Neural progenitor cell (in vitro differentiated cells): ENCODE results near the gene CD34. TPM values are rescaled to one million over a fixed set of nuclear protein-coding genes. Genes with fewer than 3 reads are reported as not detected.

ENCODE experiments used
- DNase-seq: peaks from one replicate; pipeline ENCODE4 v3.0.0-alpha.2; 2016; ENCODE audit warnings: low spot score
- H2AFZ ChIP-seq: fragments of 200-600 bp; sonication (generic); replicated peaks from 2 replicates; pipeline ENCODE4 v1.6.1; 2016; ENCODE audit warnings: antibody characterized with exemption
- H3F3A ChIP-seq: fragments of 200-600 bp; sonication (generic); 2 replicates; pipeline ENCODE4 v1.6.1; 2016; ENCODE audit warnings: antibody characterized with exemption, low read depth
- H3K27ac ChIP-seq: fragments of 200-600 bp; sonication (generic); 2 replicates; pipeline ENCODE4 v1.5.1; 2016; ENCODE audit warnings: mild to moderate bottlenecking
- H3K27me3 ChIP-seq: fragments of 200-600 bp; sonication (generic); 2 replicates; pipeline ENCODE4 v1.6.1; 2016; ENCODE audit warnings: mild to moderate bottlenecking, moderate library complexity
- H3K36me3 ChIP-seq: fragments of 200-600 bp; sonication (generic); 2 replicates; pipeline ENCODE4 v1.5.1; 2016
- H3K4me1 ChIP-seq: fragments of 200-600 bp; sonication (generic); 2 replicates; pipeline ENCODE4 v1.6.1; 2016; ENCODE audit warnings: mixed run types
- H3K4me2 ChIP-seq: fragments of 200-600 bp; sonication (generic); 2 replicates; pipeline ENCODE4 v1.6.1; 2016
- H3K4me3 ChIP-seq: fragments of 200-600 bp; sonication (generic); 2 replicates; pipeline ENCODE4 v1.5.1; 2016
- H3K79me2 ChIP-seq: fragments of 200-600 bp; sonication (generic); 2 replicates; pipeline ENCODE4 v1.6.1; 2016; ENCODE audit warnings: low read depth
- H3K9ac ChIP-seq: fragments of 200-600 bp; sonication (generic); 2 replicates; pipeline ENCODE4 v1.6.1; 2016
- H3K9me3 ChIP-seq: fragments of 200-600 bp; sonication (generic); 2 replicates; pipeline ENCODE4 v1.5.1; 2016; ENCODE audit warnings: low read depth
- H4K20me1 ChIP-seq: fragments of 200-600 bp; sonication (generic); 2 replicates; pipeline ENCODE4 v1.6.1; 2016; ENCODE audit warnings: low read depth
- H3K27ac Mint-ChIP-seq: 3 replicates; pipeline ENCODE4 v1.8.0; 2021; ENCODE audit warnings: mixed read lengths
- H3K27me3 Mint-ChIP-seq: 2 replicates; pipeline ENCODE4 v1.8.0; 2022; ENCODE audit warnings: low read depth, mild to moderate bottlenecking, inconsistent platforms, moderate library complexity, mixed read lengths; ENCODE audit not compliant: insufficient read depth
- H3K36me3 Mint-ChIP-seq: 3 replicates; pipeline ENCODE4 v1.8.0; 2021; ENCODE audit warnings: mixed read lengths
- H3K4me1 Mint-ChIP-seq: 3 replicates; pipeline ENCODE4 v1.8.0; 2021; ENCODE audit warnings: mixed read lengths
- H3K4me3 Mint-ChIP-seq: 3 replicates; pipeline ENCODE4 v1.8.0; 2021; ENCODE audit warnings: mild to moderate bottlenecking, moderate library complexity, mixed read lengths
- H3K9me3 Mint-ChIP-seq: 3 replicates; pipeline ENCODE4 v1.8.0; 2020; ENCODE audit warnings: mixed read lengths
- CTCF ChIP-seq: fragments of 200-600 bp; sonication (generic); IDR thresholded peaks from 2 replicates; pipeline ENCODE4 v1.5.1; 2017; ENCODE audit warnings: antibody characterized with exemption, mild to moderate bottlenecking
- EZH2 ChIP-seq: fragments of 200-600 bp; sonication (generic); IDR thresholded peaks from 2 replicates; pipeline ENCODE4 v1.6.1; 2017; ENCODE audit warnings: antibody characterized with exemption, mild to moderate bottlenecking, moderate library complexity
- EZH2phosphoT487 ChIP-seq: fragments of 200-600 bp; sonication (generic); IDR thresholded peaks from 2 replicates; pipeline ENCODE4 v1.6.1; 2017; ENCODE audit warnings: antibody characterized with exemption
- total RNA-seq: library from RNA; depleted of rRNA; stranded (reverse); fragments of >200 nt; gene quantifications from 2 replicates; pipeline ENCODE4 v1.2.3, GENCODE V29; 2015; ENCODE audit warnings: low replicate concordance

The CD34 gene
- total RNA-seq, 1 donor from 2014 or later: 0.43 TPM

GRCh38 chr1:207959141-207959825 lies 48.4 kb upstream of the CD34 start:
- peaks cover 93% of the 10 kb centered on the region for H3K27me3 ChIP-seq
- no peaks in the 10 kb centered on the region for H3K79me2 ChIP-seq
- Mint-ChIP-seq H3K27me3 (peaks cover 23% of the 10 kb centered on the region), H3K36me3 (no peaks in the 10 kb centered on the region), H3K4me3 (peak overlapping the region; percentile 78), H3K27ac (no peak overlapping the region), H3K4me1 (peaks cover 8% of the 10 kb centered on the region), H3K9me3 (peaks cover 9% of the 10 kb centered on the region)
- H4K20me1 ChIP-seq: no peaks in the 10 kb centered on the region
- no peak overlapping the region for H3K9ac ChIP-seq
- no peaks in the 10 kb centered on the region for H3K9me3 ChIP-seq
- TF ChIP-seq EZH2phosphoT487 (peak; percentile 93), EZH2 (peak; percentile 96), CTCF (no peak)
- H3K27ac ChIP-seq: no peak overlapping the region
- DNase-seq: peak; percentile 66
- H3K4me3 ChIP-seq: peak overlapping the region; percentile 59
- no peaks in the 10 kb centered on the region for H3K4me1 ChIP-seq
- peak overlapping the region; percentile 89 for H3K4me2 ChIP-seq
- H3F3A ChIP-seq: no peaks in the 10 kb centered on the region
- H3K36me3 ChIP-seq: no peaks in the 10 kb centered on the region
- peak overlapping the region; percentile 86 for H2AFZ ChIP-seq

DNA sequence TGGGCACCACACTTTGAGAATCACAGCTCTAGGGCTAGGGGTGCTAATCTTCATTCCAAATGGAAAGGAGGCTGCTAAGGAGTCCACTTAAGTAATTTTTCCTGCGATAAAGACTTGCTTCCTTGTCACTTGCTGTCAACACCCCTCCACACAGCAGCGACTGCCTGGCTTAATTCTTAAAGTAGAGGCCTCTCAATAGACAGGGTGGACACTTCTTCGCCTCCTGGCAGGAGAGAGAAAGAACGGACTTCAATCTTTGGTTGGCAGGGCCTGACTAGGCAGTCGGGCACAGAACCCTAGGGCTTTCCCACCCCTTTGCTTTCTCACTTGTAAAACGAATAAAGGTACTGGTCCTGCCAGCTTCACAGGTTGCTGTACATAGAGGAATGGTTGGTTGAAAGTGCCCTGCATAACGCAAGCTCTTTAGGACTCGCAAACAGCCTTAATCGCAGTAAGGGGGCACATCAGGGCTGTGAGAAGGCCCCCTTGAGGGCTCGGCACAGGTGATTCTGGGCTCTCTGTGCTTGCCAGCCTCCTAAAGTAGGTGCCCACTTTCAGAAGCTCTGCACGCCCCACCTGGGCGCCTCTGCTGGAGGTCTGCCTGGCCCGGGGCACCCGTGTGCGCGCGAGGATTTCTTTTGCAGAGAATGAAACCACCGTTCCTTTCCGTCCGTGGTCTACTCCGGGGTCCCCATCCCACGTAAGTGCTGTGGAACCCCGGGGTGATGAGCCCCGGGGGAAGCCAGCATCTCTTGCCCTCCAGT lies 47.6 kb upstream of the CD34 start:
- H3K4me3 ChIP-seq: peak overlapping the region; percentile 59
- TF ChIP-seq EZH2: no peak
- no peak for TF ChIP-seq EZH2phosphoT487
- TF ChIP-seq CTCF: no peak
- H3K4me3 Mint-ChIP-seq: peak overlapping the region; percentile 27
- H3K4me1 ChIP-seq: no peaks in the 10 kb centered on the region
- no peak overlapping the region for H3K27ac ChIP-seq
- no peaks in the 10 kb centered on the region for H4K20me1 ChIP-seq
- H3K9ac ChIP-seq: no peak overlapping the region
- peaks cover 9% of the 10 kb centered on the region for H3K9me3 Mint-ChIP-seq
- H3K27ac Mint-ChIP-seq: no peak overlapping the region
- no peaks in the 10 kb centered on the region for H3F3A ChIP-seq
- peaks cover 7% of the 10 kb centered on the region for H3K4me1 Mint-ChIP-seq
- no peaks in the 10 kb centered on the region for H3K36me3 Mint-ChIP-seq
- no peaks in the 10 kb centered on the region for H3K36me3 ChIP-seq
- peaks cover 23% of the 10 kb centered on the region for H3K27me3 Mint-ChIP-seq
- no peaks in the 10 kb centered on the region for H3K9me3 ChIP-seq
- no peaks in the 10 kb centered on the region for H3K79me2 ChIP-seq
- H2AFZ ChIP-seq: peak overlapping the region; percentile 86
- peaks cover 86% of the 10 kb centered on the region for H3K27me3 ChIP-seq
- peak overlapping the region; percentile 89 for H3K4me2 ChIP-seq
- DNase-seq: no peak

DNA sequence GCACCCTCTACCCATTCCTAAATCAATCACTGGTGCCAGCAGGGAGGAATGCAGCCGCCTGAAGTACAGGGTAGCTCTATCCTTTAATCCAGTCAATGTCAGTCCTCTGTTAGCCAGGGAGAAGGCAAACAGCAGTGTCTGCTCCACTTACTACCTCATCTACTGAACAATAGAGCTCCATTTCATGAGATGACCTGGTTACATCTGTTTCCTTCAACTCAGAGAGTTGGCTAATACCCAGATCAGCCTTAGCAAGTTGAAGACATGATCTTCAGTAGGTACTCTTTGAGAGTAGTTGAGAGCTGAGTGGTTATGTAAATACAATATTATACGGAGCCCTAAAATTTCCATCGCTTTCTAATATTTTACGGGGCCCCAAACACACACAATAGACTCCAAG lies 46.1 kb upstream of the CD34 start:
- DNase-seq: no peak
- Mint-ChIP-seq H3K4me3 (no peak overlapping the region), H3K27me3 (peaks cover 23% of the 10 kb centered on the region), H3K9me3 (peaks cover 7% of the 10 kb centered on the region), H3K27ac (no peak overlapping the region), H3K36me3 (no peaks in the 10 kb centered on the region), H3K4me1 (no peaks in the 10 kb centered on the region)
- TF ChIP-seq EZH2phosphoT487 (no peak), EZH2 (no peak), CTCF (no peak)
- peaks cover 6% of the 10 kb centered on the region for H3K4me1 ChIP-seq
- H3K27ac ChIP-seq: no peak overlapping the region
- peaks cover 76% of the 10 kb centered on the region for H3K27me3 ChIP-seq
- no peaks in the 10 kb centered on the region for H3F3A ChIP-seq
- H3K79me2 ChIP-seq: no peaks in the 10 kb centered on the region
- H2AFZ ChIP-seq: no peak overlapping the region
- no peaks in the 10 kb centered on the region for H3K36me3 ChIP-seq
- no peak overlapping the region for H3K4me2 ChIP-seq
- no peaks in the 10 kb centered on the region for H4K20me1 ChIP-seq
- no peak overlapping the region for H3K9ac ChIP-seq
- no peaks in the 10 kb centered on the region for H3K9me3 ChIP-seq
- H3K4me3 ChIP-seq: no peak overlapping the region
